Keratinocyte (primary cell): ENCODE measurements around the gene CCDC157.

Source experiments
- EZH2 ChIP-seq: IDR thresholded peaks from one replicate; pipeline ENCODE4 v1.6.1; 2012; ENCODE audit warnings: inconsistent platforms, mild to moderate bottlenecking, low read length, moderate library complexity
- TF ChIP-seq, protein P1 (sequence below), 3 experiments: IDR thresholded peaks in 1 of 3; conservative IDR thresholded peaks in 1 of 3; optimal IDR thresholded peaks in 1 of 3; 2 replicates in 2 of 3; 3 replicates in 1 of 3; pipeline versions ENCODE3 to v1.5.1; 2011; ENCODE audit warnings: low read length in 3 of 3, mild to moderate bottlenecking in 3 of 3, moderate library complexity in 2 of 3, control low read depth in 1 of 3, inconsistent platforms in 1 of 3; ENCODE audit not compliant: insufficient read depth in 2 of 3; ENCODE audit errors: extremely low read depth in 1 of 3

DNA sequence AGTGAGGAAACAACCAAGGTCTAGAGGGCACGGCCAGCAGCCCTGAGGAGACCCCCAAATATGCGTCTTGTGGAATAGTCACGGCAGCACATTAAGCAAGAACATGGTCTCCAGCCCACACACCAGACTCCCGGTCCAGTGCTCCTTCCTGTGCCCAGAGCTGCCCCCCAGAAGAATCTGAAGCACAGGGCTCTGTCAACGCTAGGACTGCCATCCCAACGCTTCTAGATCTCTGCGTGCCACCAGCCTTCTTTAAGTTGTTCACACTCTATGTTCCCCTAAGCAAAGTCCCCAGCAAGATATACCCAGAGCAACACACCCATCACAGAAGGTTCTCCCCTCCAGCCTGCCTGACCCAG lies 36.5 kb downstream of the CCDC157 start:
- TF ChIP-seq, protein P1, sequence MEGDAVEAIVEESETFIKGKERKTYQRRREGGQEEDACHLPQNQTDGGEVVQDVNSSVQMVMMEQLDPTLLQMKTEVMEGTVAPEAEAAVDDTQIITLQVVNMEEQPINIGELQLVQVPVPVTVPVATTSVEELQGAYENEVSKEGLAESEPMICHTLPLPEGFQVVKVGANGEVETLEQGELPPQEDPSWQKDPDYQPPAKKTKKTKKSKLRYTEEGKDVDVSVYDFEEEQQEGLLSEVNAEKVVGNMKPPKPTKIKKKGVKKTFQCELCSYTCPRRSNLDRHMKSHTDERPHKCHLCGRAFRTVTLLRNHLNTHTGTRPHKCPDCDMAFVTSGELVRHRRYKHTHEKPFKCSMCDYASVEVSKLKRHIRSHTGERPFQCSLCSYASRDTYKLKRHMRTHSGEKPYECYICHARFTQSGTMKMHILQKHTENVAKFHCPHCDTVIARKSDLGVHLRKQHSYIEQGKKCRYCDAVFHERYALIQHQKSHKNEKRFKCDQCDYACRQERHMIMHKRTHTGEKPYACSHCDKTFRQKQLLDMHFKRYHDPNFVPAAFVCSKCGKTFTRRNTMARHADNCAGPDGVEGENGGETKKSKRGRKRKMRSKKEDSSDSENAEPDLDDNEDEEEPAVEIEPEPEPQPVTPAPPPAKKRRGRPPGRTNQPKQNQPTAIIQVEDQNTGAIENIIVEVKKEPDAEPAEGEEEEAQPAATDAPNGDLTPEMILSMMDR (optimal IDR thresholded peaks at IDR 0.05 in 1 of 3, IDR thresholded peaks at IDR 0.05 in 1 of 3, conservative IDR thresholded peaks at IDR 0.05 in 1 of 3; ENCODE audit: extremely low read depth in 1 of 3, insufficient read depth in 2 of 3, low read length in 3 of 3), result no peak
- no peak for TF ChIP-seq EZH2
